GM12872 (cell line): ENCODE data around the gene CDKAL1.

Experiments used
- TF ChIP-seq, protein P1 (sequence below): IDR thresholded peaks from 3 replicates; pipeline ENCODE4 v1.5.1; 2011; ENCODE audit warnings: low read depth, mild to moderate bottlenecking, low read length, moderate library complexity; ENCODE audit not compliant: insufficient read depth

The CDKAL1 gene

DNA sequence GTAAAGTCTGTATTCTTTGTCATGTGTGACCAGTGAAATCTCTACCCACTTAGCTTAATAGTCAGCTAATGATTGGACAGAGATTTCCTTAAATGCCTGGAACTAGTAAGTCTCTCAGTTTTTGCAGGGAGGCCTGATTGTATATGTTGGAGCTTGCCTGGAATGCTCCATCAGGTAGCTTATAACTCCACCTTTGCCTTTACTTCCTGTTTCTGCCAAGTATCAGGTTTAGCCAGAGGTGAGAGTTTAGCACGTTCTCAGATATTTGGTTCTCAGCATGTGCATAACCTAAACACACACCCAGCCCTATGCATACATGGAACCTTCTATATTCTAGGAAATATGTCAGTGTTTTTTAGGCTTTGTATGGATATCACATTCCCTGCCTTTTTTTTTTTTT lies 435.3 kb downstream of the CDKAL1 start:
- TF ChIP-seq, protein P1, sequence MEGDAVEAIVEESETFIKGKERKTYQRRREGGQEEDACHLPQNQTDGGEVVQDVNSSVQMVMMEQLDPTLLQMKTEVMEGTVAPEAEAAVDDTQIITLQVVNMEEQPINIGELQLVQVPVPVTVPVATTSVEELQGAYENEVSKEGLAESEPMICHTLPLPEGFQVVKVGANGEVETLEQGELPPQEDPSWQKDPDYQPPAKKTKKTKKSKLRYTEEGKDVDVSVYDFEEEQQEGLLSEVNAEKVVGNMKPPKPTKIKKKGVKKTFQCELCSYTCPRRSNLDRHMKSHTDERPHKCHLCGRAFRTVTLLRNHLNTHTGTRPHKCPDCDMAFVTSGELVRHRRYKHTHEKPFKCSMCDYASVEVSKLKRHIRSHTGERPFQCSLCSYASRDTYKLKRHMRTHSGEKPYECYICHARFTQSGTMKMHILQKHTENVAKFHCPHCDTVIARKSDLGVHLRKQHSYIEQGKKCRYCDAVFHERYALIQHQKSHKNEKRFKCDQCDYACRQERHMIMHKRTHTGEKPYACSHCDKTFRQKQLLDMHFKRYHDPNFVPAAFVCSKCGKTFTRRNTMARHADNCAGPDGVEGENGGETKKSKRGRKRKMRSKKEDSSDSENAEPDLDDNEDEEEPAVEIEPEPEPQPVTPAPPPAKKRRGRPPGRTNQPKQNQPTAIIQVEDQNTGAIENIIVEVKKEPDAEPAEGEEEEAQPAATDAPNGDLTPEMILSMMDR, result no peak

DNA sequence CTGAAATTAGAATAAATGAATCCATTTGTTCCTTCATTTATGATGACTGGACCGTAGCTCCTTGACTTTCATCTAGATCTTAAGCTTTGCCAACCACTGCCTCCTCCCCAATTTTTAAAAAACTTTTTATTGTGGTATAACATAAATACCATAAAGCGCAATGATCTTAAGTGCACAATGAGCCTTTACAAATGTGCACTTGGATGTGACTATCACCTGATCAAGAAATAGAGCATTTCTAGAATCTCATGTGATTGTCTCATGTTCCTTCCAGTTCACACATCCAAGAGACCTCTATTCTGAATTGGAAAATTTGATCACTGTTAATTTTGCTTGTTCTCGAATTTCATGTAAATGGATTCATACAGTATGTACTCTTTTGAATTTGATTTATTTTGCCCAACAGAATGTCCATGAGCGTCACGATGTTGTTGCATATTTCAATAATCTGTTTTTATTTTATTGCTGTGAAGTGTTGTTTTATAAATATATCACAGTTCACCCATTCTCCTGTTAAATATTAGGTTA lies 442.2 kb downstream of the CDKAL1 start:
- TF ChIP-seq, protein P1, result no peak

DNA sequence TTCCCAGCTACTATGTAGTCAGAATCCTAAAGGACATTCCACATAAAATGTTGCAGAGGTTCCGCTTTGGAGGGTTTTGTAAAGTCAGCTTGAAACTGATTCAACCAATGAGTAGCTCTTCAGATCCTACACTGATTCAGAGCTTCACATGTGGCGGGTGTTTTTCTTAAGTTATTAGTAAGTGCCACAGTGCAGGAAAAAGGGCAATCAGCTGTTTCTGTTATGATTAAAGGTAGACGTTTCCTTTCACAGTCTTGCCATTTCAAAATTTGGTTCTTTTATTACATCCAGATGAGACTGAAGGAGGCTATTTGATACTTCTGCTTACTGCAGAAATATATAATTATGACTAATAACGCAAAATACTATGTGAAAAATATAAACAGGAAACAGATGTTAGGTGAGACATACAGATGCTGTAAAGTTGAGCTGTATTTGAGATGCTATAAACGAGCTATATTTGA lies 443.9 kb downstream of the CDKAL1 start:
- TF ChIP-seq, protein P1, result no peak

DNA sequence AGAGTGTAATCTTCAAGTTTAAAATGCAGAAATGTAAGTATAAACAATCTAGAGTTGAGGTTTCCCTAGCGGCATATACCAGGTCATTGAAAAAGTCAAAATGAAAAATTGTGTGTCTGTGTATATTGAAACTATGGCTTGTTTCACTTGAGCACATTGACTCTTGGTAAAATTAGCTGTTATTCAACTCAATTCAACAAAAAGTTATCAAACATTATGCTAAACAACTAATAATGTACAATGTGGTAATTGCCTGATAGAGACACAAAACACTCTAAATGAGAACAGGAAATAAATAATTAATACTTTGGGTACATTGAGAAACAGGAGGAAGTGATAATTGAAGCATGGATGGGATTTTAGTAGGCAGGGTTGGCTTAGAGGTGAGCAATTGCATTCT lies 444.8 kb downstream of the CDKAL1 start:
- TF ChIP-seq, protein P1, result no peak

DNA sequence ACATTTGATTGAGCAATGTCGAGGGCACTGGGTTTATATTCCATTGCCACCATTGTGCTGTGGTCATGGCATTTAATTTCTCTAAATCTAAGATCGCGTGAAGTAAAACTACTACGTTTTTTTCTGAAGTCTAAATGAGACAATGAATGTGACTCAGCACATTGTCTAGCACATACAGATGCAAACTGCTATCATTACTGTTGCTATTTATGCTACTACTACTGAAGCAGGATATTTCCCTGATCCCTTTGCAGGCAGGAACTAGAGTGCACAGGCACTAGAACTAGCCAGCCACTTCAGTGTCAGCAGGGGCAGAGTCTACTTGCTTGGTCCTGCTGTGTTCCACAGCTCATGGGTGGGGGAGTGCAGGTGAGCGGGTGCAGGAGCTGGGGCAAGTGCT lies 449.7 kb downstream of the CDKAL1 start:
- TF ChIP-seq, protein P1, result no peak

DNA sequence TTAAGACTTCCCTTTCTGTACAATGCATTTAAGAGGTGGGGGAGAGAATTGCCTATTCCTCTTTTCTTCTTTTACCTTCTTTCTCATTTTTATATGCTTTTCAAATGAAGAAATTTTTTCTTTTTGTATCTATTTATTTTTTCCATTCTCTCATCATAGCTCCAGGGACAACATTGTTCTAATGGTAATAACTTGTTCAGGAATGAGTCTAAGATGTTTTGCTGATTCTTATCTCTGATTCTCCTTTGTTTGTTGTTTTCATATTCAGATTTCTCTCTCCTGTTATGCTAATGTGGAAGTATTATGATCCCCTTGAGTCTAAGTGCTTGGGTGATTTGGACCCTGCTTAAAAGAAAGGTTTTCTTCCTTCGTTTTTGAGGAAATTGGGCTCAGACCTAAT lies 451.6 kb downstream of the CDKAL1 start:
- TF ChIP-seq, protein P1, result no peak

DNA sequence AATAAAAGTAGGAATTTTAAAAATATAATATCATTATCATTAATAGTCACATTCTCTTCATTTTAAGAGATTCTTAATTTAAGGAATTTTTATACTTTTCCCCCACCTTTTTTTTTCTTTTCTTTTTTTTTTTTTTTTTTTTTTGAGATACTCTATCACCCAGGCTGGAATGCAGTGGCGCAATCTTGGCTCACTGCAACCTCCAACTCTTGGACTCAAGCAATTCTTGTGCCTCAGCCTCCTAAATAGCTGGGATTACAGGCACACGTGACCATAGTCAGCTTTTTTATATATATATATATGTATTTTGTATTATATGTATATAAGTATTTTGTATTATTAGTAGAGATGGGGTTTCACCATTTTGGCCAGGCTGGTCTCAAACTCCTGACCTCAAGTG lies 457.7 kb downstream of the CDKAL1 start:
- TF ChIP-seq, protein P1, result no peak
